ENCODE data around the gene CMIP. TPM values are rescaled to one million over a fixed set of nuclear protein-coding genes. Genes with fewer than 3 reads are reported as not detected.

CMIP gene
- total and polyA plus RNA-seq, 3 experiments from 2014 or later, result 1.0 to 24.4 (median 23.6) TPM

GRCh38 chr16:81676066-81676882 is 231.7 kb downstream of the CMIP start:
- Mint-ChIP-seq H3K4me3 (no peak overlapping the region), H3K27me3 (no peaks in the 10 kb centered on the region), H3K4me1 (peaks cover 0 to 16% (median 11%) of the 10 kb centered on the region in 3 donors), H3K36me3 (peaks cover 7 to 83% (median 11%) of the 10 kb centered on the region in 3 donors), H3K9me3 (no peaks in the 10 kb centered on the region), H3K27ac (peak overlapping the region in 4 of 8 donors; percentile 23 to 32 (median 26))
- POLR2A ChIA-PET, result no interaction called here
- no peak overlapping the region for H3K4me3 ChIP-seq (ENCODE audit: low read length)
- CTCF ChIA-PET, result no interaction called here
- H3K27me3 ChIP-seq (ENCODE audit: insufficient read depth, low read length, poor library complexity, severe bottlenecking), result no peaks in the 10 kb centered on the region
- peaks cover 49% of the 10 kb centered on the region for H3K36me3 ChIP-seq (ENCODE audit: insufficient read depth, low read length)
- no peaks in the 10 kb centered on the region for H3K9me3 ChIP-seq (ENCODE audit: low read length)
- no peak for DNase-seq
- no peaks in the 10 kb centered on the region for H3K4me1 ChIP-seq (ENCODE audit: insufficient read depth, low read length)
- H3K27ac ChIP-seq (ENCODE audit: low read depth, low read length), result no peak overlapping the region

GRCh38 chr16:81676883-81677737 is 232.5 kb downstream of the CMIP start:
- no peak overlapping the region for H3K4me3 ChIP-seq (ENCODE audit: low read length)
- H3K27ac ChIP-seq (ENCODE audit: low read depth, low read length), result no peak overlapping the region
- H3K4me1 ChIP-seq (ENCODE audit: insufficient read depth, low read length), result no peaks in the 10 kb centered on the region
- Mint-ChIP-seq H3K4me3 (no peak overlapping the region), H3K27me3 (no peaks in the 10 kb centered on the region), H3K4me1 (peaks cover 0 to 18% (median 13%) of the 10 kb centered on the region in 3 donors), H3K27ac (peak overlapping the region in 5 of 8 donors; percentile 21 to 88 (median 23)), H3K36me3 (peaks cover 7 to 85% (median 12%) of the 10 kb centered on the region in 3 donors), H3K9me3 (no peaks in the 10 kb centered on the region)
- H3K36me3 ChIP-seq (ENCODE audit: insufficient read depth, low read length), result peaks cover 43% of the 10 kb centered on the region
- H3K9me3 ChIP-seq (ENCODE audit: low read length), result no peaks in the 10 kb centered on the region
- POLR2A ChIA-PET, result no interaction called here
- CTCF ChIA-PET, result no interaction called here
- no peaks in the 10 kb centered on the region for H3K27me3 ChIP-seq (ENCODE audit: insufficient read depth, low read length, poor library complexity, severe bottlenecking)
- no peak for DNase-seq

GRCh38 chr16:81678326-81679095 is 233.9 kb downstream of the CMIP start:
- H3K27ac ChIP-seq (ENCODE audit: low read depth, low read length), result no peak overlapping the region
- ChIA-PET CTCF (no interaction called here), POLR2A (no interaction called here)
- H3K4me1 Mint-ChIP-seq, result peaks cover 0 to 24% (median 15%) of the 10 kb centered on the region in 3 donors
- peaks cover 7 to 74% (median 7%) of the 10 kb centered on the region in 3 donors for H3K36me3 Mint-ChIP-seq
- no peaks in the 10 kb centered on the region for H3K4me1 ChIP-seq (ENCODE audit: insufficient read depth, low read length)
- no peaks in the 10 kb centered on the region for H3K9me3 Mint-ChIP-seq
- no peak overlapping the region for H3K4me3 ChIP-seq (ENCODE audit: low read length)
- peaks cover 37% of the 10 kb centered on the region for H3K36me3 ChIP-seq (ENCODE audit: insufficient read depth, low read length)
- H3K27ac Mint-ChIP-seq, result peak overlapping the region in 4 of 8 donors; percentile 6 to 68 (median 48)
- no peaks in the 10 kb centered on the region for H3K27me3 Mint-ChIP-seq
- DNase-seq, result no peak
- peak overlapping the region in 3 of 7 donors; percentile 16 to 52 (median 25) for H3K4me3 Mint-ChIP-seq
- H3K27me3 ChIP-seq (ENCODE audit: insufficient read depth, low read length, poor library complexity, severe bottlenecking), result no peaks in the 10 kb centered on the region
- no peaks in the 10 kb centered on the region for H3K9me3 ChIP-seq (ENCODE audit: low read length)

- Histone ChIP-seq H3K9me3 (ENCODE audit: low read length) (no peaks in the 10 kb centered on the region), H3K4me1 (ENCODE audit: insufficient read depth, low read length) (no peaks in the 10 kb centered on the region), H3K36me3 (ENCODE audit: insufficient read depth, low read length) (peaks cover 33% of the 10 kb centered on the region), H3K27me3 (ENCODE audit: insufficient read depth, low read length, poor library complexity, severe bottlenecking) (no peaks in the 10 kb centered on the region), H3K27ac (ENCODE audit: low read depth, low read length) (no peak overlapping the region), H3K4me3 (ENCODE audit: low read length) (no peak overlapping the region)
- H3K9me3 Mint-ChIP-seq, result no peaks in the 10 kb centered on the region
- H3K36me3 Mint-ChIP-seq, result peaks cover 7 to 64% (median 7%) of the 10 kb centered on the region in 3 donors
- DNase-seq, result no peak
- ChIA-PET CTCF (no interaction called here), POLR2A (no interaction called here)
- peak overlapping the region in 2 of 8 donors; percentile 33 to 53 for H3K27ac Mint-ChIP-seq
- H3K27me3 Mint-ChIP-seq, result no peaks in the 10 kb centered on the region
- no peak overlapping the region for H3K4me3 Mint-ChIP-seq
- H3K4me1 Mint-ChIP-seq, result peaks cover 0 to 24% (median 17%) of the 10 kb centered on the region in 3 donors
Observed at GRCh38 chr16:81679721-81680430, 235.3 kb downstream of the CMIP start.

GRCh38 chr16:81680444-81681275 is 236.1 kb downstream of the CMIP start:
- Histone ChIP-seq H3K36me3 (ENCODE audit: insufficient read depth, low read length) (peaks cover 33% of the 10 kb centered on the region), H3K4me1 (ENCODE audit: insufficient read depth, low read length) (no peaks in the 10 kb centered on the region), H3K27me3 (ENCODE audit: insufficient read depth, low read length, poor library complexity, severe bottlenecking) (no peaks in the 10 kb centered on the region), H3K9me3 (ENCODE audit: low read length) (no peaks in the 10 kb centered on the region), H3K27ac (ENCODE audit: low read depth, low read length) (no peak overlapping the region), H3K4me3 (ENCODE audit: low read length) (no peak overlapping the region)
- H3K27me3 Mint-ChIP-seq, result no peaks in the 10 kb centered on the region
- peaks cover 7 to 59% (median 7%) of the 10 kb centered on the region in 3 donors for H3K36me3 Mint-ChIP-seq
- no peaks in the 10 kb centered on the region for H3K9me3 Mint-ChIP-seq
- ChIA-PET CTCF (no interaction called here), POLR2A (no interaction called here)
- DNase-seq, result no peak
- H3K4me1 Mint-ChIP-seq, result peaks cover 0 to 27% (median 17%) of the 10 kb centered on the region in 3 donors
- no peak overlapping the region for H3K4me3 Mint-ChIP-seq
- H3K27ac Mint-ChIP-seq, result peak overlapping the region in 1 of 8 donors; percentile 38

- POLR2A ChIA-PET, result no interaction called here
- H3K4me3 Mint-ChIP-seq, result no peak overlapping the region
- peaks cover 0 to 30% (median 17%) of the 10 kb centered on the region in 3 donors for H3K4me1 Mint-ChIP-seq
- no peaks in the 10 kb centered on the region for H3K4me1 ChIP-seq (ENCODE audit: insufficient read depth, low read length)
- H3K27ac ChIP-seq (ENCODE audit: low read depth, low read length), result no peak overlapping the region
- no peaks in the 10 kb centered on the region for H3K9me3 Mint-ChIP-seq
- no peaks in the 10 kb centered on the region for H3K27me3 Mint-ChIP-seq
- no peak overlapping the region for H3K4me3 ChIP-seq (ENCODE audit: low read length)
- H3K9me3 ChIP-seq (ENCODE audit: low read length), result no peaks in the 10 kb centered on the region
- peaks cover 29% of the 10 kb centered on the region for H3K36me3 ChIP-seq (ENCODE audit: insufficient read depth, low read length)
- CTCF ChIA-PET, result no interaction called here
- no peaks in the 10 kb centered on the region for H3K27me3 ChIP-seq (ENCODE audit: insufficient read depth, low read length, poor library complexity, severe bottlenecking)
- H3K27ac Mint-ChIP-seq, result peak overlapping the region in 1 of 8 donors; percentile 38
- H3K36me3 Mint-ChIP-seq, result peaks cover 7 to 56% (median 7%) of the 10 kb centered on the region in 3 donors
- DNase-seq, result no peak
Observed at GRCh38 chr16:81681311-81681710, 236.7 kb downstream of the CMIP start.

All from CD8-positive, alpha-beta memory T cell (primary cell).